Mammary epithelial cell (primary cell): ENCODE results near the gene HOXB8.
A peak's percentile ranks its signal among the peaks of the same experiment; 100 is the strongest.

Experiments
- CTCF ChIP-seq, 2 donors: IDR thresholded peaks in 1 of 2; conservative IDR thresholded peaks in 1 of 2; 2 replicates each; pipeline ENCODE4 v1.5.1; 2011 to 2012; ENCODE audit warnings: inconsistent platforms in 2 of 2, low read length in 2 of 2, mild to moderate bottlenecking in 2 of 2, control low read depth in 1 of 2, low read depth in 1 of 2; ENCODE audit not compliant: insufficient read depth in 1 of 2; ENCODE audit errors: extremely low read depth in 1 of 2
- EZH2 ChIP-seq: IDR thresholded peaks from 2 replicates; pipeline ENCODE4 v1.6.1; 2012; ENCODE audit warnings: low read length, inconsistent platforms, borderline replicate concordance

DNA sequence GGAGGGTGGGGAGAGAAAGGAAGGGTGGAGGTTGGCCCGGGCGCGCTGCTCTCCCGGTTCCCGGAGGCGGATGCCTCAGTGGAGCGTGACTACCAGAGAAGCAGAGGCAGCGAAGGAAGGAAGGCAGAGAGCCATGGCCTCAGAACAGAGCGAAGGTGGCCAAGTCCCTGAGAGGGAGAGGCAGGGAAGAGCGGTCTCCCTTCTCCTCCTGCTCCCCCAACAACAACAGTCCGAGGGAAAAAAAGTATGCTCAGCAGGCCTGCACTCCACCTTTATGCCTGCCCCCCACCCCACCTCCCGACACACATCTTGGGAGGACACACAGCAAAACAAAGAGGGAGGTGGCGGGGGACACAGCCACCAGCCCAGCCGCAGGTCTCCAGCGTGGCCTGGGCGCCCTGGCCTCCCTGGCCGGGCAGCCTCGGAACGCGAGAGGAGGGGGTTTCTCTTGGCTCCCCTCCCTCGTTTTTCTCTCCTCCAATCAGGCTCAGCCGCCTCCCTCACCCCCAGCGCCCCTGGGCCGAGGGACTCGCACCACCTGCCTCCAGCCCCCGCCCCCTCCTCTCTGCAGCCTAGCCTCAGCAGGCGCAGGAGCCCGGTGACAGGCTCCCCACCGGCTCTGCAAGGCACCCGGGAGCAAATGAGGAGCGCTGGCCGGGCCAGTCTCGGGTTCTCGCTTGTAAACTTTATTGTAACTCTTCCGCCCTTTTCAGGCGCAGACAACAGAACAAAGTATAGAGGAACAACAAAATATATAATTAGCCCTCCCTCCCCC is 3.2 kb downstream of the HOXB8 start:
- TF ChIP-seq CTCF (conservative IDR thresholded peaks at IDR 0.05 in 1 of 2, IDR thresholded peaks at IDR 0.05 in 1 of 2; ENCODE audit: extremely low read depth in 1 of 2, insufficient read depth in 1 of 2, low read depth in 1 of 2, low read length in 2 of 2): no peak
- TF ChIP-seq EZH2: peak; percentile 83
